CD14-positive monocyte (primary cell): ENCODE data around the gene ZGLP1. TPM values are rescaled to one million over a fixed set of nuclear protein-coding genes. Genes with fewer than 3 reads are reported as not detected.

ENCODE experiments used
- DNase-seq, 3 donors: peaks; one replicate each; pipeline ENCODE4 v3.0.0-alpha.2; 2011 to 2022
- H2AFZ ChIP-seq: 2 replicates; pipeline ENCODE4 v1.6.0; 2012; ENCODE audit warnings: mild to moderate bottlenecking, low read depth, low read length, inconsistent platforms; ENCODE audit not compliant: insufficient read depth, poor library complexity, severe bottlenecking
- H3K27ac ChIP-seq, 2 donors: 1 replicate in 1 of 2; 2 replicates in 1 of 2; pipeline ENCODE4 v1.5.1; 2012 to 2013; ENCODE audit warnings: low read length in 2 of 2, control low read depth in 1 of 2, inconsistent platforms in 1 of 2, low read depth in 1 of 2, mild to moderate bottlenecking in 1 of 2
- H3K27me3 ChIP-seq, 2 donors: one replicate each; pipeline versions ENCODE4 v1.6.0 to v1.6.1; 2011 to 2013; ENCODE audit warnings: low read length in 2 of 2; ENCODE audit not compliant: control insufficient read depth in 2 of 2, insufficient read depth in 2 of 2
- H3K36me3 ChIP-seq, 2 donors: replicated peaks in 1 of 2; 1 replicate in 1 of 2; 2 replicates in 1 of 2; pipeline versions ENCODE4 v1.5.1 to v1.6.1; 2012 to 2013; ENCODE audit warnings: low read length in 2 of 2, control low read depth in 1 of 2, inconsistent platforms in 1 of 2, mild to moderate bottlenecking in 1 of 2; ENCODE audit not compliant: insufficient read depth in 2 of 2, control insufficient read depth in 1 of 2
- H3K4me1 ChIP-seq, 2 donors: 1 replicate in 1 of 2; 2 replicates in 1 of 2; pipeline versions ENCODE4 v1.5.1 to v1.6.1; 2012 to 2013; ENCODE audit warnings: low read length in 2 of 2, control low read depth in 1 of 2, inconsistent platforms in 1 of 2, mild to moderate bottlenecking in 1 of 2, moderate library complexity in 1 of 2; ENCODE audit not compliant: insufficient read depth in 2 of 2, control insufficient read depth in 1 of 2
- H3K4me2 ChIP-seq: replicated peaks from 2 replicates; pipeline ENCODE3; 2012; ENCODE audit warnings: low read length, moderate library complexity, mild to moderate bottlenecking; ENCODE audit not compliant: poor library complexity, severe bottlenecking; ENCODE audit errors: extremely low read depth
- H3K4me3 ChIP-seq, 3 experiments: fragments of 200-600 bp in 1 of 3; sonication (generic) in 1 of 3; replicated peaks in 1 of 3; 1 replicate in 2 of 3; 2 replicates in 1 of 3; pipeline ENCODE4 v1.5.1; 2011 to 2013; ENCODE audit warnings: low read length in 3 of 3, mild to moderate bottlenecking in 3 of 3, control low read depth in 2 of 3, low read depth in 2 of 3, inconsistent platforms in 1 of 3, moderate library complexity in 1 of 3
- H3K79me2 ChIP-seq: 2 replicates; pipeline ENCODE4 v1.6.0; 2012; ENCODE audit warnings: mild to moderate bottlenecking, control low read depth, inconsistent platforms, low read length, moderate library complexity; ENCODE audit not compliant: insufficient read depth
- H3K9ac ChIP-seq: 2 replicates; pipeline ENCODE4 v1.6.0; 2017; ENCODE audit warnings: low read length, mild to moderate bottlenecking; ENCODE audit not compliant: insufficient read depth, poor library complexity, severe bottlenecking
- H3K9me3 ChIP-seq, 2 donors: replicated peaks in 1 of 2; 1 replicate in 1 of 2; 2 replicates in 1 of 2; pipeline versions ENCODE4 v1.5.1 to v1.6.1; 2012 to 2013; ENCODE audit warnings: low read length in 2 of 2, control low read depth in 1 of 2; ENCODE audit not compliant: control insufficient read depth in 1 of 2, insufficient read depth in 1 of 2
- H4K20me1 ChIP-seq: 2 replicates; pipeline ENCODE4 v1.6.0; 2012; ENCODE audit warnings: mild to moderate bottlenecking, low read length, control low read depth, moderate library complexity; ENCODE audit not compliant: insufficient read depth
- H3K27ac Mint-ChIP-seq, 7 donors: one replicate each; pipeline ENCODE4 v1.8.0; 2020; ENCODE audit warnings: mild to moderate bottlenecking in 7 of 7, mixed read lengths in 7 of 7, moderate library complexity in 6 of 7, inconsistent platforms in 2 of 7
- H3K27me3 Mint-ChIP-seq, 3 donors: one replicate each; pipeline ENCODE4 v1.8.0; 2021 to 2022; ENCODE audit warnings: low read depth in 3 of 3, mild to moderate bottlenecking in 3 of 3, mixed read lengths in 3 of 3, moderate library complexity in 3 of 3, inconsistent platforms in 1 of 3
- H3K36me3 Mint-ChIP-seq, 2 donors: one replicate each; pipeline ENCODE4 v1.8.0; 2020; ENCODE audit warnings: mixed read lengths in 2 of 2, inconsistent platforms in 1 of 2, mild to moderate bottlenecking in 1 of 2
- H3K4me1 Mint-ChIP-seq: one replicate; pipeline ENCODE4 v1.8.0; 2020; ENCODE audit warnings: mild to moderate bottlenecking, mixed read lengths
- H3K4me3 Mint-ChIP-seq, 2 donors: one replicate each; pipeline ENCODE4 v1.8.0; 2020; ENCODE audit warnings: mild to moderate bottlenecking in 2 of 2, mixed read lengths in 2 of 2, moderate library complexity in 1 of 2
- H3K9me3 Mint-ChIP-seq, 7 donors: one replicate each; pipeline ENCODE4 v1.8.0; 2020 to 2022; ENCODE audit warnings: mixed read lengths in 7 of 7, mild to moderate bottlenecking in 6 of 7, moderate library complexity in 6 of 7, inconsistent platforms in 2 of 7
- WGBS: methylation state at CpG from one replicate; pipeline ENCODE4 v1.1.5; 2013; ENCODE audit warnings: missing lambda C conversion rate; ENCODE audit not compliant: insufficient coverage; 5-methylcytosine and 5-hydroxymethylcytosine counted together
- intact Hi-C, 2 donors: fragments of 100-400 bp; cut with micrococcal nuclease; formaldehyde crosslinking; loops; one replicate each; pipeline versions ENCODE4 v1.15.0 to v1.15.1; 2023
- polyA plus RNA-seq, 3 donors: library from polyadenylated mRNA; depleted of rRNA in 1 of 3; unstranded in 2 of 3; stranded (reverse) in 1 of 3; fragments of 300-500 nt in 2 of 3; fragments of >200 nt in 1 of 3; fragmentation: Illumina TruSeq in 2 of 3; gene quantifications; 1 replicate in 2 of 3; 2 replicates in 1 of 3; pipeline ENCODE4 v1.2.3, GENCODE V29; 2012 to 2021
- TF ChIP-seq, protein P1 (sequence below): fragments of 200-600 bp; IDR thresholded peaks from one replicate; pipeline ENCODE4 v1.8.0; 2022; ENCODE audit warnings: antibody characterized with exemption, mild to moderate bottlenecking

Gene ZGLP1
- polyA plus RNA-seq, 3 donors: 3.5 to 11.7 (median 9.4) TPM

DNA sequence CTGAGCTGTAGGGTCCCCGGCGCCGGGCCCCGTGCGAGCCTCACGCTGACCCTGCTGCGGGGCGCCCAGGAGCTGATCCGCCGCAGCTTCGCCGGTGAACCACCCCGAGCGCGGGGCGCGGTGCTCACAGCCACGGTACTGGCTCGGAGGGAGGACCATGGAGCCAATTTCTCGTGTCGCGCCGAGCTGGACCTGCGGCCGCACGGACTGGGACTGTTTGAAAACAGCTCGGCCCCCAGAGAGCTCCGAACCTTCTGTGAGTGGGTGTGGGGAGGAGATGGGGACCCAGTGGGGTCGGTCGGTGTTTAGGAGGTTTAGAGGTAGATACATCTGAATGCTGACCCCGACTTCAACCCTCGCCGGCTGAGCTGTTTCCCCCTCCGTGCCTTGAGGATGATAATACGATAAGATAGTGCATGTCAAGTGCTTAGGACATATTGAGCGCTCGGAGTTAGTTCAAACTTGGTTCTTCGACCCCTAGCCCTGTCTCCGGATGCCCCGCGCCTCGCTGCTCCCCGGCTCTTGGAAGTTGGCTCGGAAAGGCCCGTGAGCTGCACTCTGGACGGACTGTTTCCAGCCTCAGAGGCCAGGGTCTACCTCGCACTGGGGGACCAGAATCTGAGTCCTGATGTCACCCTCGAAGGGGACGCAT, 17.9 kb downstream of the ZGLP1 start:
- H3K4me1 ChIP-seq: peaks cover 92 to 95% of the 10 kb centered on the region in 2 donors
- H3K36me3 ChIP-seq: no peaks in the 10 kb centered on the region
- peak overlapping the region in 5 of 7 donors; percentile 15 to 90 (median 64) for H3K27ac Mint-ChIP-seq
- H2AFZ ChIP-seq: peak overlapping the region; percentile 73
- TF ChIP-seq, protein P1, sequence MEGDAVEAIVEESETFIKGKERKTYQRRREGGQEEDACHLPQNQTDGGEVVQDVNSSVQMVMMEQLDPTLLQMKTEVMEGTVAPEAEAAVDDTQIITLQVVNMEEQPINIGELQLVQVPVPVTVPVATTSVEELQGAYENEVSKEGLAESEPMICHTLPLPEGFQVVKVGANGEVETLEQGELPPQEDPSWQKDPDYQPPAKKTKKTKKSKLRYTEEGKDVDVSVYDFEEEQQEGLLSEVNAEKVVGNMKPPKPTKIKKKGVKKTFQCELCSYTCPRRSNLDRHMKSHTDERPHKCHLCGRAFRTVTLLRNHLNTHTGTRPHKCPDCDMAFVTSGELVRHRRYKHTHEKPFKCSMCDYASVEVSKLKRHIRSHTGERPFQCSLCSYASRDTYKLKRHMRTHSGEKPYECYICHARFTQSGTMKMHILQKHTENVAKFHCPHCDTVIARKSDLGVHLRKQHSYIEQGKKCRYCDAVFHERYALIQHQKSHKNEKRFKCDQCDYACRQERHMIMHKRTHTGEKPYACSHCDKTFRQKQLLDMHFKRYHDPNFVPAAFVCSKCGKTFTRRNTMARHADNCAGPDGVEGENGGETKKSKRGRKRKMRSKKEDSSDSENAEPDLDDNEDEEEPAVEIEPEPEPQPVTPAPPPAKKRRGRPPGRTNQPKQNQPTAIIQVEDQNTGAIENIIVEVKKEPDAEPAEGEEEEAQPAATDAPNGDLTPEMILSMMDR: no peak
- H3K4me1 Mint-ChIP-seq: peaks cover 80% of the 10 kb centered on the region
- WGBS: 1% methylated on average over 47 of the region's 49 CpGs
- H3K9ac ChIP-seq: no peak overlapping the region
- H4K20me1 ChIP-seq: peaks cover 11% of the 10 kb centered on the region
- peak overlapping the region; percentile 12 to 74 (median 29) for H3K4me3 ChIP-seq
- H3K27ac ChIP-seq: no peak overlapping the region
- peak overlapping the region; percentile 75 to 94 for H3K4me3 Mint-ChIP-seq
- H3K4me2 ChIP-seq: peak overlapping the region; percentile 78
- H3K27me3 ChIP-seq: peaks cover 37 to 88% of the 10 kb centered on the region in 2 donors
- intact Hi-C loops: no loop called here
- peaks cover 17 to 25% of the 10 kb centered on the region in 2 donors for H3K36me3 Mint-ChIP-seq
- H3K9me3 ChIP-seq: peaks cover 6 to 22% of the 10 kb centered on the region in 2 donors
- peaks cover 0 to 53% (median 31%) of the 10 kb centered on the region in 7 donors for H3K9me3 Mint-ChIP-seq
- no peaks in the 10 kb centered on the region for H3K79me2 ChIP-seq
- no peak for DNase-seq
- peaks cover 76 to 96% (median 88%) of the 10 kb centered on the region in 3 donors for H3K27me3 Mint-ChIP-seq

DNA sequence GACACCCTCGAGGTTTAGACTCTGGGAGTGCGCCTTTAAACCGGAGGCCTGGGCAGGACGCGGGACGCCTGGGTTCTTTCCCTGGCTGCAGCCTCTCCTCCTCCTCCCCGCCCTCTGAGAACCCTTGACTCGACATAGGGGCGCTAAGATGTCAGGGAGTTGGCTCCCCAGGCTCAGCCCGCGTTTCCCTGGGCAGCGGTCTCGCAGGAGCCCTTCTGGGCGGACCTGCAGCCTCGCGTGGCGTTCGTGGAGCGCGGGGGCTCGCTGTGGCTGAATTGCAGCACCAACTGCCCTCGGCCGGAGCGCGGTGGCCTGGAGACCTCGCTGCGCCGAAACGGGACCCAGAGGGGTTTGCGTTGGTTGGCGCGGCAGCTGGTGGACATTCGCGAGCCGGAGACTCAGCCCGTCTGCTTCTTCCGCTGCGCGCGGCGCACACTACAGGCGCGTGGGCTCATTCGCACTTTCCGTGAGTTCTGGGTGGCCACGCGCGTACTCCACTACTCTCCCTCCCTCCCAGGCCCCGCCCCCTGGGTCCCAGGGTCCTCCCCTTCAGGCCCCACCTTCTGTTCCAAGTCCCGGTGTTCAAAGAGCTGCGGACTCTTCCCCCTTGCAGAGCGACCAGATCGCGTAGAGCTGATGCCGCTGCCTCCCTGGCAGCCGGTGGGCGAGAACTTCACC, 18.6 kb downstream of the ZGLP1 start:
- Histone ChIP-seq H4K20me1 (peaks cover 16% of the 10 kb centered on the region), H2AFZ (peak overlapping the region; percentile 73), H3K9me3 (peaks cover 6 to 22% of the 10 kb centered on the region in 2 donors), H3K4me1 (peaks cover 97% of the 10 kb centered on the region in 2 donors), H3K27ac (no peak overlapping the region), H3K4me2 (peak overlapping the region; percentile 78), H3K9ac (peak overlapping the region; percentile 33), H3K4me3 (peak overlapping the region; percentile 12 to 74 (median 29)), H3K79me2 (no peaks in the 10 kb centered on the region), H3K36me3 (peaks cover 2% of the 10 kb centered on the region in 2 donors), H3K27me3 (peaks cover 36 to 83% of the 10 kb centered on the region in 2 donors)
- Mint-ChIP-seq H3K9me3 (peaks cover 0 to 51% (median 31%) of the 10 kb centered on the region in 7 donors), H3K4me1 (peaks cover 87% of the 10 kb centered on the region), H3K36me3 (peaks cover 20 to 27% of the 10 kb centered on the region in 2 donors), H3K27ac (peak overlapping the region in 2 of 7 donors; percentile 19 to 66), H3K4me3 (peak overlapping the region; percentile 75 to 94), H3K27me3 (peaks cover 74 to 90% (median 86%) of the 10 kb centered on the region in 3 donors)
- WGBS: under 1% methylated on average over 57 of the region's 57 CpGs
- TF ChIP-seq, protein P1: no peak
- DNase-seq: peak; percentile 30 to 68 (median 61)
- intact Hi-C loops: no loop called here
